HG02885 (cell line): ENCODE data around the gene GRIK4.
"Not testable (repeated sequence)": the region's sequence is repeated elsewhere in the genome, so short reads cannot be mapped to it uniquely, and the experiment has no call there.

Source experiments
- ATAC-seq: cut with Tn5 transposase; IDR thresholded peaks from one replicate; pipeline ENCODE4 v1.9.1; 2021; ENCODE audit warnings: mild to moderate bottlenecking; ENCODE audit not compliant: unreplicated experiment, poor library complexity

The GRIK4 gene

DNA sequence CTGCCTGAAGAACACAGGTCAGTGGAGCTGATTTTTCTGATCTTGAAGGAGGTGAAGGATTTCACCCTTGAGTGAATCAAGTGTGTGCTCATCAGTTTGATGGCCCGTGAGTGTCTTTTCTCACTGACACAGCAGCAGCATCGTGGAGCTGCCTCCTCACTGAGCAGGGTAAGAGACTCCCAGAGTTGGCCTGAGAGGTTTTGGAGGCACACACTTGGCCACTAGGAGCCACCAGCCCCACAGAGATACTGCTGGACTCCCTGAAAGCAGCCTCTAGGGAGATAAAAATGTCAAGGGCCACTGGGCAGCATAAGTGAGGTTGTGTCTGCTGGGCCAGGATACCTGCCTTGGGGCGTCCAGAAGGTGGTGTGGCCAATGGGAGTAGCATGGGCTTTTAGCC, 245.4 kb downstream of the GRIK4 start:
- no peak for ATAC-seq

DNA sequence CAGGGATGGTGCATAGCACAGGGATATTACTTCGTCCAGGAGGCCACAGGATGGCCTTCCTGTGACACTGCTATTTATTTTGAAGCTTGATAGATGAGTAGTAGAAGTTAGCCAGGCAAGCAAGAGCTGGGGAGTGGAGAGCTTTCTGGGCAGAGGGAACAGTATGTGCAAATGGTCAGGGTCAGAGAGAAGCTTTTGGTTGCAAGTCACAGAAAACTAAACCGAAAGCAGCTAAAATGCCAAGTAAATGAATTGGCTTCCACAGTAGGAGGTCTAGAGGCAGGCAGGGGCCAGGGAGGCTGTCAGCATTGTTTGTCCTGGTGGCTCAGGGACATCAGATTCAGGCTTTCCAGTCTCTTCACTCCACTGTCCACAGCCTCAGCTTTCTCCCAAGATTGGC, 247.5 kb downstream of the GRIK4 start:
- no peak for ATAC-seq

DNA sequence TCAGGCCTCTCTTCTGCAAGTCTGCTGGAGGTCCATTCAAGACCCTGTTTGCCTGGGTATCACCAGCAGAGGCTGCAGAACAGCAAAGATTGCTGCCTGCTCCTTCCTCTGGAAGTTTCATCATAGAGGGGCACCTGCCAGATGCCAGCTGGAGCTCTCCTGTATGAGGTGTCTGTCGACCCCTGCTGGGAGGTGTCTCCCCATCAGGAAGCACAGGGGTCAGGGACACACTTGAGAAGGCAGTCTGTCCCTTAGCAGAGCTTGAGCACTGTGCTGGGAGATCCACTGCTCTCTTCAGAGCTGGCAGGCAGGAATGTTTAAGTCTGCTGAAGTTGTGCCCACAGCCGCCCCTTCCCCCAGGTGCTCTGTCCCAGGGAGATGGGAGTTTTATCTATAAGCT, 254.2 kb downstream of the GRIK4 start:
- not testable (repeated sequence) for ATAC-seq

DNA sequence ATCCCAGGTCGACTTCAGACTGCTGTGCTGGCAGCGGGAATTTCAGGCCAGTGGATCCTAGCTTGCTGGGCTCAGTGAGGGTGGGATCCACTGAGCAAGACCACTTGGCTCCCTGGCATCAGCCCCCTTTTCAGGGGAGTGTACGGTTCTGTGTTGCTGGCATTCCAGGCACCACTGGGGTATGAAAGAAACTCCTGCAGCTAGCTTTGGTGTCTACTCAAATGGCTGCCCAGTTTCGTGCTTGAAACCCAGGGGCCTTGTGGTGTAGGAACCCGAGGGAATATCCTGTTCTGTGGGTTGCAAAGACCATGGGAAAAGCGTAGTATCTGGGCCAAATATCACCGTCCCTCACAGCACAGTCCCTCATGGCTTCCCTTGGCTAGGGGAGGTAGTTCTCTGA, 254.8 kb downstream of the GRIK4 start:
- no peak for ATAC-seq

DNA sequence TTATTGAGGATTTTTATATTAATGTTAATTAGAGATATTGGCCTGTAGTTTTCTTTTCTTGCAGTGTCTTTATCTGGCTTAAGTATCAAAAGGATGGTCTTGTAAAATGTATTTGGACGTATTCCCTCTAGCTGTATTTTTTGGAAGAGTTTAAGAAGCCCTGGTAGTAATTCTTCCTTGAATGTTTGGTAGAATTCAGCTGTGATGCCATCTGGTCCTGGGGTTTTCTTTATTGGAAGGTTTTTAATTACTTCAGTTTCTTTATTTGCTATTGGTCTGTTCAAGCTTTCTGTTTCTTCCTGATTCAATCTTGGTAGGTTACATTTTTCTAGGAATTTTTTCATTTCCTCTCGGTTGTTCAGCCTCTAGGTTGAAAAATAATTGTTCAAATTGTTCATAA, 257.4 kb downstream of the GRIK4 start:
- no peak for ATAC-seq

DNA sequence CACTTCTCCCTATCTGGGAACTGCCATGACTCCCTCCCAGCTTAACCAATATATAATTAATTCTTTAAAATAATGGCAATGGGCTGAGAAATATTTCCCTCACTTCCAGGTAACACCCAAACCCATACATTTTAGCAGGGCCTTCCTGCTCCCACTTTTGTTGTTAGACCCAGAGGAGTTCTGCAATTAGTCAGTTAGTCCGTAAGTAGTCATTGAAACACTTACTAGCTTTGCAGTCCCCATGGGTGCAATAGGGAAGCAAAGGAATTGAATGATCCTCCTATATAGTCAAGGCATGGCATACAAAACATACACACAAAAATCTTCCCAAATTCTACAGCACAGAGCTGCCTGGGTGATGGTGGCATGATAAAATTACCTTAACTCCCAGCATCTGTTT, 258.4 kb downstream of the GRIK4 start:
- no peak for ATAC-seq

DNA sequence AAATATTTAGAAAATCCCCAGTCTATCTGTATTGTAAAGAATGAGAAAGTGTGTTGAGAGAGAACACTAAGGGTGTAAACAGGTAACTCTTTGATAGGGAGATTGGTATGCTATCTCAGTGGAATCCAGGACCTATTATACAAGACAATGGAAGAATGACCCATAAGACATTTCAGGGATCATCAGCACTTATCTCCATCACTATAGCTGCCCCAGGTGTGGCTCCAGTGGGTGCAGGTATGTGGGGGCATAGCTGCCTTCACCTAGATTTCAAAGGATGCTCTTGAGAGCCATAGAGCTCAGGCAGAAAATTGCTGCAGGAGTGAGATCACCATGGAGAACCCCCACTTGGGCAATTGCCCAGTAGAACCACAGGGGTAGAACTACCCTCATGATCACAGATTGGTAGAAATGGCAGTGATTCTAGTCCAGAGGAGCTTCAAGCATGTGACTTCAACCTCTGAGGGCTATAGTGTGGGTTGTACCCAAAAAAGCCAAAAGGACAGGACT, 260.1 kb downstream of the GRIK4 start:
- no peak for ATAC-seq

DNA sequence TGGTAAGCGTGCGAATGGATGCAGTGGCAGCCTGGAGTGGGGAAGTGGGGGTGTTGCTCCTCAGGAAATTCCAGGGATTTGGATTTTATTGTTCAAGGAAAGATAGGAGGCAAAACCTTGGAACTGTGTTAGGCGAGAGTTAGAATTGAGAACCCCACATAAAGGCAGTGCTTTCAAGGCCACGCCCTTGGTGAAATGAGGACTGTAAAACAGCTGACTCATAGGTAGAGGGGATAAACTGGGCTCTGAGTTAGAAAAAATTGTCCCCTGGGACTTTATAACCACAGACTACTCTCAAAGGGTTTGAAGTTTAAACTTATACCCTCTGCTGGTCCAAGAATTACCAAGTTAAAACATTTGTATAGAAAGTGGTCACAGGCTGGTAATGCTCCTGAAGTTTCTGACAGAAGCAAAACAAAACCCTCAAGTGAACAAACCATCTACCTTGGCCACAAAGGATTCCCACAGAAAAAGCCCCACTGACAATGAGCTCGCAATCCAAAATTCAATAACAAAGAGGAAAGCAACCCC, 262.0 kb downstream of the GRIK4 start:
- ATAC-seq: peak; percentile 56

DNA sequence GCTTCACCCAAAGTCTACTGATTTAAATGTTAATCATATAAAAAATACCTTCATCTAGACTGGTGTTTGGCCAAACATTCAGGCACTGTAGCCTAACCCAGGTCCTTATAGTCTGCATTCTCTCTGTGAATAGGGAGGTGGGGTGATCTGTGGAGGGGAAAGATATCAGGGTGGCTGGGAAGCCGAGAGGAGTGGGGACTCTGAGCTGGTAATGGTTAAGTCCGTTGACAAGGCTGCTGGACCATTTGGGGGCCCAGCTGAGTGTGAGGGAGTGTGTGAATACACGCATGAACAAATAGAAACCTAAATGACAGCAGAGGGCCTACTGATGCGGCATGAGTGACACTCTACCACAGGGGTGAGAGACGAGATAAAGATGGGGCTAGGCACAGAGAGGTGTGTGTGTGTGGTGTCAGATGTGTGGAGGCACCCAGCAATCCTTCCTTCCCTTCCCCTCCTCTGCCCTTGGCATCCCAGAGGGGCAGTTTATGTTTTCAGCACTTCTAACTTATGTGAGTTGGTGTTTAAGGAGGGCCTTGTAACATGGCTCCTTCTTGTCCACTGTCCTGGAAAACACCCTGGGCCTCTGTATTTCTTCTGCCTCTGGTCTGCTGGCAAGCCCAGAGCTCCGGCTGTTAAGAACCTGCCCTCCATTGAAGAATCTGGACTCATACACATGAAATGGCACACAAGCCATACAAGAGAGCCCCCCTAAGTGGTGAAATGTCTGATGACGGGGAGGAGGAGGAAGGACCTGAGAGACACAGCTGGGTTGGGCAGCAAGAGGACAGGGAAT, 263.2 kb downstream of the GRIK4 start:
- ATAC-seq: no peak

DNA sequence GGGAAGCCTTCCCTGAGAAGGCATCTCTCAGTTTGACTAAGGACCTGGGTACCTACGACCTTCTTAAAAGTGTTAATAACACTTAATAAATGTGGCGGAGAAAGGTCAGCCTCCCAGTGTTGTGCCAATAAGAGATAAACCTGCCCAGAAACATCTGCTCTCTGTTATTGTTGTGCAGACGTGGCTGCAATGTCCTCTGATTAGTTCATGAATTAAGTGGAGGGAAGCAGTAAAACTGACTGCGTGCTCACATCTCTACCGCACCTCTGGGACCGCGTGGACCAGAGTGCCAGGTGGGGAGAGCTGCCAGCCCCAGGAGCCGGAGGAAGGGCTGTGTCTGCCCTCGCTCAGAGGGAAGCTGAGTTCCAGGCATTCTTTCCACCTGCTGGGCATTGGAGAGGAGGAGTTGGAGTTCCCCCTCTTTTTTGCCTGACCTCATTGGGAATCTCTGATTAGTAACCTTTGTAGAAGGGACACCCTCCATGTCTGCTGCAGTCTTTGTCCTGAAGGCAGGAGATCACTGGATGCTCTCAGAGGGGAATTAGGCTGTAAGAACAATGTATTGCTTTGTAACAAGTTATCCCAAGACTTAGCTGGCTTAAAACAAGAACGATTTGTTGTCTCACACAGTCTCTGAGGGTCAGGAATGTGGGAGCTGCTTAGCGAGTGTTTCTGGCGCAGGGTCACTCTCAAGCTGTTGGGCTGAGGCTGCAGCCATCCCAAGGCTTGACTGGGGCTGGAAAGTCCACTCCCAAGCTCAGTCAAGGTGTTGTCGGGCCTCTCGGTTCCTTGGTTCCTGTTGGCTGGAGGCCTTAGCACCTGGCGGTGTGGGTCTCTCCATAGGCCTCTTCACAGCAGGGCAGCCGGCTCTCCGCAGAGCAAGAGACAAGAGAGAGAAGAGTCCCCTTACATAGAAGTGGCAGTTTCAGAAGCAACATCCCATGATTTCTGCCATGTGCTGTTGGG, 264.7 kb downstream of the GRIK4 start:
- ATAC-seq: no peak

DNA sequence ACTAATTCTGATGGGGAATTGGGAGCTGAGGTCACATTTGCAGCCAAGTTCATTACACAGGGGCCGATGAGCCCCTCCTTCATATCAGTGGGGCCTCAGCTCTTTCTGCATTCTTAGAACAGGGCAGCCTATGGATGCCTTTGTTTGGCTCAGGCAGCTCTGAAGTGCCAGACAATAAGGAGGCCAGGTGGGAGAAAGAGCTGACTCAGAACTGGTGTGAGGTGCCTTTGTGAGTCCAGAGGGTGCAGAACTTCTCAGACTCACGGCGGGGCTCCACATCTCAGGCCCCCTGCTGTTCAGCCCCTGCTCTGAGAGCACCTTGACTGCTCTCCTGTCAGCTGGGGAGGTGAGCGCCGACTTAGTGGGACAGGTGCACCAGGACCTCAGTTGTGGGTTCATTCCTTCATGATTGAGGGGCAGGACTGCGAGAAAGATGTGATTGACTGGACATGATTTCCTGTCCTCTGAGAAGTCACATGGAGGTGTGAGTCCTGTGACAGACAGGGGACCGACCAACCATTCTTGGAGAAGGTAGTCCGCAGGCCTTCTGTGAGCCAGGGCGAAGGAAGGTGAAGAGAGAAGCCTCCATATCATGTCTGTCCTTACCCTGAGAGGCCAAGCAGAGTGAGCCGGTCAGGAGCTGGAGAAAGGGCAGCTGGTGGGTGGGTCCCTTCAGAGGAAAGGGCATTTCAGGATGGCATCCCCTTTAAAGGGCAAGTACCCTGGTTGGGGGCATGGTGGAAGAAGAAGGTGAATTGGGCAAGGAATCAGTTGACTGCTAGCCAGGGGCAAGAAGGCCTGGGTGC, 267.3 kb downstream of the GRIK4 start:
- ATAC-seq: no peak

DNA sequence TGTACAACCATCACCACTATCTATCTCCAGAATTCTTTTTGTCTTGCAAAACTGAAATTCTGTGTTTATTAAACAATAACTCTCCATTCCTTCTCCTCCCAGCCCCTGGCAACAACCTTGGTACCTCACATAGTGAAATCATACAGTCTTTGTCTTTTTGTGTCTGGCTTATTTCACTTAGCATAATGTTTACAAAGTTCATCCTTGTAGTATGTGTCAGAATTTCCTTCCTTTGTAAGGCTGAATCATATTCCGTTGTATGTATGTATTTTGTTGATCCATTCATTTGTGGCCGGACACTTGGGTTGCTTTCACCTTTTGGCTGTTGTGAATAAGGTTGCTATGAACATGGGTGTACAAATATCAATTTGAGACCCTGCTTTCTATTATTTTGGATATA, 268.7 kb downstream of the GRIK4 start:
- ATAC-seq: no peak

DNA sequence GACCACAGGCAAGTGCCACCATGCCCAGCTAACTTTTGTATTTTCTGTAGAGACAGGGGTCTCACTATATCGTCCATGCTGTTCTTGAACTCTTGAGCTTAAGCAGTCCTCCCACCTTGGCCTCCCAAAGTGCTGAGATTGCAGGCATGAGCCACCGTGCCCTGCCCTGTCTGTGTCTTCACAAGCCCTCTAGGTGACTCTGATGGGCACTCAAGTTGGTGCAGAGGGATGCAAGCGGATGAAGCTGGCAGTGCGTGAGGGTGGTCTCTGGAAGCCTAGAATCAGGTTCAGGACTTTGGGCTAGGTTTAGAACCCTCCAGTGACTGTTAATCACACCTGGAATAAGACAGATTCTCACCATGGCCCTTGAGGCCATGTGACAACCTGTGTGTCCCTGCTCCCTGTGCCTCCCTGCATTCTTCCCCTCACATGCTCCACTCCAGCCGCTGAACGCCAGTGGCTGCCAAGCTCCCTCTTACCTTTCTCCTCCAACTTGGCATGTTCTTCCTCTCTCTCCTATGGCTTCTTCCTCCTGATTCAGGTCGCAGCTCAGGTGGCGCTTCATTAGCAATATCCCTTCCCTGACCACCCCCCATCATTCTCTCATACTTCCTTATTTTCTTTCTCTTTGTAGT, 270.1 kb downstream of the GRIK4 start:
- no peak for ATAC-seq

DNA sequence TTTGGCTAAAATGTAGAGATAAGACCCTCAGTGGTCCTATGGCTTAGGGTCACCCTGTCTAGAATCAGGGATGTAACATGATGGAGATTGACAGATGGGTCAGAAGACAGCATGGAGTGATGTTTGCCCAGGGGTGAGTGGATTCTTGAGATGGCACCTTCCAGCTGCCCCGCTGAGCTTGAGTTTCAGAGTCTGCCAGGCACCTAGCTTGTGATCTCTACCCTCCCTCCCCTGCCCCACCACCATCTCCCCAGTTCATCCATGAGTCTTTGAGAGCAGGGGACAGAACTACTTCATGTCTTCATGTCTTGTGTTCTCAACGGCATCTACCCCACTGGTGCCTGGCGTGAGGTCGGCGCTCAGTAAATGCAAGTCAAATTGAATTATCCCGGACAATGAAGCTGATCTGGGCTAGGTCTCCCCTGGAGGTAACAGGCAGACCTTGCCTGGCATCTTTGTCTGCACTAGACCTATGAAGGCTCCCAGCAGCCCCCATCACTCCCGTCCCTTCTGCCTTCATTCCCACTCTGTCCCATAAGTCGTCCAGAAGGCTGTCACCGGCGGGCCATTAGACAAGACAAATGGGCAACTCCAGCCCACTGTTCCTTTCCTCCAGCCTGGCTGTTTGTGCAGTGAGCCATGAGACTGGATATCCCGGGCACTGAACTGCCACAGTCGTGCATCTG, 273.2 kb downstream of the GRIK4 start:
- no peak for ATAC-seq

DNA sequence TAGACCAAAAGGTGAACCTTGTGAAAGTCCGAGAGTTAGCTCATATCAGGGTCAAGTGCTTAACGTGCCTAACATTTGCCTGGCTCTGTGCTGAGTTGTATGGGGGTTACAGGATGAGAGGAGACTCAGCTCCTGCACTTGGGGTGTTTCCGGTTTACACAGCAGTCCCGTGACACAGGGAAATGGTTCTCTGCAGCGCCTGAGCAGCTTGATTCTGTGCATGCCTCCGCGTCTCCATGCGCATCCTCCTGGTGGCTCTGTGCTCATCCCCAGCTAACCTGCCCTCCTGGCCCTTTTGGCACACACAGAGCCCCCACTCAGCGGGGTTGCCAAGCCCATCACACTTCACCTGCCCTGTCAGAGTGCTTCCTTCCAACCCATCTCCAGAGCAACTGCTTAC, 274.0 kb downstream of the GRIK4 start:
- ATAC-seq: no peak

DNA sequence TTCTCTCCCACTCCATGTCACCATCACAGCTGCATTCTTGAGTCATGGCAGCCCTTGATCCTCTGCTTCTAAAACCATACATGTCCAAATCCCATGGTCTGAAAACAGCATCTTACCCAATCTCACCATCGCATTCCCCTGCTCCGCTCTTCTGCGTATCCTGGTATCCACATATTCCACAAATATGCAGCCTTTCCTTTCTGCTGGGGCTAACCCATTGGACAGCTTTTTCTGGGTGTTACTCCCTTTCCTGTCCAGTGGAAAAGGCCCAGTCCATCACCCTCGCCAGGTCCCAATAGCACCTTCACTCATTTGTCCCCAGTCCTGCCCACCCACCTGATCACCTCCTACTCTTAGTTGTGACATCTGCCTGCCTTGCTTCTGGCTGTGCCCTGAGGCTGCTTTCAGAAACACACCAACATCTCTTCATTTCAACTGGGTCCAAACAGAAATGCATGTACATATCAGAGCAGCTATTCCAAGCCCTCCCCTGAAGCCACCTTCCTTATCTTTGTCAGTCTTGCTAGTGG, 274.7 kb downstream of the GRIK4 start:
- no peak for ATAC-seq

DNA sequence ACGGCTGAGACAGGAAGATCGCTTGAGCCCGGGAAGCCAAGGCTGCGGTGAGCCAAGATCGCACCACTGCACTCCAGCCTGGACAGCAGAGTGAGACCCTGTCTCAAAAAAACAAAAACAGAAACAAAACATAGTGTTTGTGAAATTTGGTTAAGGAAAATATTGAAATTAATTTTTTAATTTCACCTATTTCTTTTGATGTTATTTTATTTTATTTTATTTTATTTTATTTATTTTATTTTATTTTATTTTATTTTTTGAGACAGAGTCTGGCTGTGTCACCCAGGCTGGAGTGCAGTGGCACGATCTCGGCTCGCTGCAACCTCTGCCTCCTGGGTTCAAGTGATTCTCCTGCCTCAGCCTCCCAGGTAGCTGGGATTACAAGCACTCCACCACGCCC, 275.7 kb downstream of the GRIK4 start:
- ATAC-seq: not testable (repeated sequence)

DNA sequence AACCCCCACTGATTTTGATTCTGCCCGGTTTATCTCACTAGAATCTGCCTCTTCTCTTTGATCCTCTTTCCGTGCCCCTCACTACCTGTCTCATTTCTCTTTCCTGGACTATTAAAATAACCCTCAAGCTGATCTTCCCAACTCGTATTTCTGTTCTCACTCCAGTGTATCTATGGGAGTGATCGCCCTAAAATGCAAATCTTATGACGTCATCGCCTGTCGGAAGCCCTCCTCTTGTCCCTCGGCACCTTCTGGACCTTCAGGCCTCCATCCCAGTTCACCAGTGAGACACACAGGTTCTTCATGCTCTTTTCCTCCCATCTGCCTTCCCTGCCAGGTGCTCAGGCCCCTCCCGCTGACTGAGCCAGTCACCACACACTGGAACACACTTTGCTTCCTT, 277.8 kb downstream of the GRIK4 start:
- ATAC-seq: no peak

DNA sequence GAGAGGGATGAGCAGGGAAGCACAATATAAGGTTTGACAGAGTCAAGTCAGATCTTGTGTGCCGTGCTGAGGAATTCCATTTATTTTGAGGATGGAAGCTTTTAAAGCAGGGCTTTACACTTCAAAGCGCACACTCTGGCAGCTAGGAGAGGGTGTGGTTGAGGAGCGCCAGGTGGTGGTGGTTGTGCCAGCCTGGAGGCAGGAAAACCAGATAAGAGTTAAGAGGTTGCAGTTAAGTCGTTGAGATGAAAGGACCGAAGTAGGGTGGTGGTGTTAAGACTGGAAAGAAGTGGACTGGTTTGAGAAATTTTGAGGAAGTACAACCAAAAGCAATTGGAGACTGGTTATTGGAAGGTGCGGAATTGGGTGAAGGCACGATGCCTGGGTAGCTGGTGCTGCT, 280.8 kb downstream of the GRIK4 start:
- no peak for ATAC-seq
